ENCODE measurements around the gene MINDY2. TPM values are rescaled to one million over a fixed set of nuclear protein-coding genes. Genes with fewer than 3 reads are reported as not detected.

The MINDY2 gene
- polyA plus RNA-seq = 23.3 and 39.7 TPM in 2 replicates

GRCh38 chr15:58770857-58771620, at the start of gene MINDY2:
MINDY2 (plus strand) TSS chr15:58771302; CDS start chr15:58771396, 94 bp downstream.

GRCh38 chr15:58749532-58750337, 21.4 kb upstream of the MINDY2 start, which contains the start of gene ADAM10:
ADAM10 (minus strand) TSS chr15:58749707; CDS start chr15:58749534, 173 bp downstream.

Other genes starting within 250 kb of the MINDY2 start
- 19.2 and 19.3 TPM in 2 replicates for gene ADAM10, start 21.6 kb upstream of the MINDY2 start, polyA plus RNA-seq
- 64.8 and 85.0 TPM in 2 replicates for gene SLTM, start 162.4 kb downstream of the MINDY2 start, polyA plus RNA-seq
- 19.6 and 33.2 TPM in 2 replicates for gene RNF111, start 216.4 kb downstream of the MINDY2 start, polyA plus RNA-seq